BE2C (cell line): ENCODE data around the gene TCF4.

Source experiments
- DNase-seq: peaks from one replicate; pipeline ENCODE4 v3.0.0-alpha.2; 2020
- H3K27me3 ChIP-seq: fragments of 250-450 bp; sonication (Bioruptor Pico); 2 replicates; pipeline ENCODE4 v1.5.1; 2020; ENCODE audit warnings: mild to moderate bottlenecking
- H3K36me3 ChIP-seq: fragments of 250-450 bp; sonication (Bioruptor Pico); 2 replicates; pipeline ENCODE4 v1.5.1; 2020; ENCODE audit warnings: mild to moderate bottlenecking
- H3K4me1 ChIP-seq: fragments of 250-450 bp; sonication (Bioruptor Pico); 2 replicates; pipeline ENCODE4 v1.5.1; 2020
- H3K4me3 ChIP-seq: 2 replicates; pipeline ENCODE4 v1.5.1; 2011; ENCODE audit warnings: low read depth, low read length
- H3K9me3 ChIP-seq: fragments of 250-450 bp; sonication (Bioruptor Pico); 2 replicates; pipeline ENCODE4 v1.5.1; 2020
- CTCF ChIP-seq: IDR thresholded peaks from 2 replicates; pipeline ENCODE4 v1.5.1; 2012; ENCODE audit warnings: mild to moderate bottlenecking, low read depth, low read length

The TCF4 gene

GRCh38 chr18:55355223-55355622 lies 232.8 kb downstream of the TCF4 start:
- TF ChIP-seq CTCF = no peak
- Histone ChIP-seq H3K27me3 (no peaks in the 10 kb centered on the region), H3K4me3 (no peak overlapping the region), H3K4me1 (peaks cover 26% of the 10 kb centered on the region), H3K9me3 (no peaks in the 10 kb centered on the region), H3K36me3 (no peaks in the 10 kb centered on the region)
- DNase-seq = no peak

GRCh38 chr18:55354795-55355194 lies 233.2 kb downstream of the TCF4 start:
- Histone ChIP-seq H3K36me3 (no peaks in the 10 kb centered on the region), H3K9me3 (no peaks in the 10 kb centered on the region), H3K27me3 (no peaks in the 10 kb centered on the region), H3K4me1 (peaks cover 30% of the 10 kb centered on the region), H3K4me3 (no peak overlapping the region)
- TF ChIP-seq CTCF = no peak
- DNase-seq = no peak

GRCh38 chr18:55353806-55354205 lies 234.2 kb downstream of the TCF4 start:
- TF ChIP-seq CTCF = no peak
- H3K36me3 ChIP-seq = no peaks in the 10 kb centered on the region
- no peak for DNase-seq
- no peaks in the 10 kb centered on the region for H3K9me3 ChIP-seq
- no peaks in the 10 kb centered on the region for H3K27me3 ChIP-seq
- no peak overlapping the region for H3K4me3 ChIP-seq
- H3K4me1 ChIP-seq = peaks cover 32% of the 10 kb centered on the region

GRCh38 chr18:55353391-55353790 lies 234.6 kb downstream of the TCF4 start:
- no peak for DNase-seq
- no peak overlapping the region for H3K4me3 ChIP-seq
- no peaks in the 10 kb centered on the region for H3K9me3 ChIP-seq
- no peaks in the 10 kb centered on the region for H3K27me3 ChIP-seq
- H3K36me3 ChIP-seq = no peaks in the 10 kb centered on the region
- no peak for TF ChIP-seq CTCF
- H3K4me1 ChIP-seq = peaks cover 32% of the 10 kb centered on the region

- peaks cover 35% of the 10 kb centered on the region for H3K4me1 ChIP-seq
Observed at GRCh38 chr18:55351980-55352714, 235.8 kb downstream of the TCF4 start.

More at GRCh38 chr18:55351980-55352714, 235.8 kb downstream of the TCF4 start:
- Histone ChIP-seq H3K9me3 (no peaks in the 10 kb centered on the region), H3K4me3 (no peak overlapping the region), H3K36me3 (no peaks in the 10 kb centered on the region), H3K27me3 (no peaks in the 10 kb centered on the region)
- no peak for TF ChIP-seq CTCF
- no peak for DNase-seq
